SK-N-SH (cell line): ENCODE data around the gene MLX.

Experiments used
- EZH2phosphoT487 ChIP-seq: fragments of 200-600 bp; sonication (generic); IDR thresholded peaks from 2 replicates; pipeline ENCODE4 v1.6.1; 2017; ENCODE audit warnings: low read depth, mixed run types, mild to moderate bottlenecking, antibody characterized with exemption, moderate library complexity, borderline replicate concordance
- POLR2AphosphoS5 ChIP-seq: IDR thresholded peaks from 2 replicates; pipeline ENCODE4 v1.6.1; 2012; ENCODE audit warnings: low read depth, low read length
- TF ChIP-seq, protein P1 (sequence below): fragments of 200-600 bp; sonication (generic); IDR thresholded peaks from 2 replicates; pipeline ENCODE4 v1.6.1; 2017; ENCODE audit warnings: antibody characterized with exemption, mild to moderate bottlenecking, moderate library complexity
- TF ChIP-seq, protein P2 (sequence below): IDR thresholded peaks from 2 replicates; pipeline ENCODE4 v1.4.0; 2012; ENCODE audit warnings: low read depth, borderline replicate concordance

DNA sequence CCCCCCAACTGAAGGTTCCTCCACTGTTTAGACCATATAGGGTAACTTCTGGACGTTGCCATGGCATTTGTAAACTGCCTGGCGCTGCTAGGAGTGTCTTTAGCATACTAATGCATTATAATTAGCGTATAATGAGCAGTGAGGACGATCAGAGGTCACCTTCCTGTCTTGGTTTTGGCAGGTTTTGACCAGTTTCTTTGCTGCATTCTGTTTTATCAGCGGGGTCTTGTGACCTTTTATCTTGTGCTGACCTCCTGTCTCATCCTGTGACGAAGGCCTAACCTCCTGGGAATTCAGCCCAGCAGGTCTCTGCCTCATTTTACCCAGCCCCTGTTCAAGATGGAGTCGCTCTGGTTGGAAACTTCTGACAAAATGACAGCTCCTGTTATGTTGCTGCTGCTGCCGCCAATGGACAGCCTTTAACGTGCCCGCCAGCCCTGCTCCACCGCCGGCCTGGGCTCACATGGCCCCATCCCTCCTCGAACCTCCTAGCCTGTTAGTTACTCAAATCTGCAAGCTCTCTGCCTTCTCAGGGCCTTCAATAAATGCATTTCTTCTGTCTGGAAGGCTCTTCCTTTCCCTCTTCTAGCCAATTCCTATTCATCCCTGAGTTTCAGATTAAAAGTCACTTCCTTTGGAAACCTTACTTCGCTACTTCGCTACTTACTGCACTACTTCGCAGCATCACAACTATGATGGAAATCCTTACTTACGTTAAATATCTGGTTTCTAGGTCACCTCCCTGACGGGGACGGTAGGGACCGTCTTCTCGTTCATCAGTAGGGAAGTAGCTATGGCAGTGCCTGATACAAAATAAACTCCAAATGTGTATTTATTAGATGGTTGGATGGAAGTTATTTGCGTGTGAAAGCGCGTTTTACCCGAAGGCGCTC is 31.5 kb upstream of the MLX start:
- TF ChIP-seq POLR2AphosphoS5 (no peak), EZH2phosphoT487 (no peak)
- TF ChIP-seq, protein P1, sequence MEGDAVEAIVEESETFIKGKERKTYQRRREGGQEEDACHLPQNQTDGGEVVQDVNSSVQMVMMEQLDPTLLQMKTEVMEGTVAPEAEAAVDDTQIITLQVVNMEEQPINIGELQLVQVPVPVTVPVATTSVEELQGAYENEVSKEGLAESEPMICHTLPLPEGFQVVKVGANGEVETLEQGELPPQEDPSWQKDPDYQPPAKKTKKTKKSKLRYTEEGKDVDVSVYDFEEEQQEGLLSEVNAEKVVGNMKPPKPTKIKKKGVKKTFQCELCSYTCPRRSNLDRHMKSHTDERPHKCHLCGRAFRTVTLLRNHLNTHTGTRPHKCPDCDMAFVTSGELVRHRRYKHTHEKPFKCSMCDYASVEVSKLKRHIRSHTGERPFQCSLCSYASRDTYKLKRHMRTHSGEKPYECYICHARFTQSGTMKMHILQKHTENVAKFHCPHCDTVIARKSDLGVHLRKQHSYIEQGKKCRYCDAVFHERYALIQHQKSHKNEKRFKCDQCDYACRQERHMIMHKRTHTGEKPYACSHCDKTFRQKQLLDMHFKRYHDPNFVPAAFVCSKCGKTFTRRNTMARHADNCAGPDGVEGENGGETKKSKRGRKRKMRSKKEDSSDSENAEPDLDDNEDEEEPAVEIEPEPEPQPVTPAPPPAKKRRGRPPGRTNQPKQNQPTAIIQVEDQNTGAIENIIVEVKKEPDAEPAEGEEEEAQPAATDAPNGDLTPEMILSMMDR = no peak
- TF ChIP-seq, protein P2, sequence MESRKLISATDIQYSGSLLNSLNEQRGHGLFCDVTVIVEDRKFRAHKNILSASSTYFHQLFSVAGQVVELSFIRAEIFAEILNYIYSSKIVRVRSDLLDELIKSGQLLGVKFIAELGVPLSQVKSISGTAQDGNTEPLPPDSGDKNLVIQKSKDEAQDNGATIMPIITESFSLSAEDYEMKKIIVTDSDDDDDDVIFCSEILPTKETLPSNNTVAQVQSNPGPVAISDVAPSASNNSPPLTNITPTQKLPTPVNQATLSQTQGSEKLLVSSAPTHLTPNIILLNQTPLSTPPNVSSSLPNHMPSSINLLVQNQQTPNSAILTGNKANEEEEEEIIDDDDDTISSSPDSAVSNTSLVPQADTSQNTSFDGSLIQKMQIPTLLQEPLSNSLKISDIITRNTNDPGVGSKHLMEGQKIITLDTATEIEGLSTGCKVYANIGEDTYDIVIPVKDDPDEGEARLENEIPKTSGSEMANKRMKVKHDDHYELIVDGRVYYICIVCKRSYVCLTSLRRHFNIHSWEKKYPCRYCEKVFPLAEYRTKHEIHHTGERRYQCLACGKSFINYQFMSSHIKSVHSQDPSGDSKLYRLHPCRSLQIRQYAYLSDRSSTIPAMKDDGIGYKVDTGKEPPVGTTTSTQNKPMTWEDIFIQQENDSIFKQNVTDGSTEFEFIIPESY = no peak
